HepG2 (cell line): ENCODE measurements around the gene CUL9. TPM values are rescaled to one million over a fixed set of nuclear protein-coding genes. Genes with fewer than 3 reads are reported as not detected.

ENCODE experiments used
- GABPB1 ChIP-seq: IDR thresholded peaks from 2 replicates; pipeline ENCODE4 v1.6.1; 2016; ENCODE audit warnings: mild to moderate bottlenecking, missing genetic modification reagents, moderate library complexity, missing compliant biosample characterization
- HIVEP1 ChIP-seq: sonication (generic); formaldehyde crosslinking; IDR thresholded peaks from 2 replicates; pipeline ENCODE4 v1.4.0; 2020; ENCODE audit warnings: mild to moderate bottlenecking, missing genetic modification reagents
- NFRKB ChIP-seq: fragments of 450-650 bp; IDR thresholded peaks from 2 replicates; pipeline ENCODE4 v1.6.1; 2017
- NR2F6 ChIP-seq, 2 experiments: IDR thresholded peaks; 2 replicates each; pipeline ENCODE4 v1.6.1; 2016; ENCODE audit warnings: antibody characterized with exemption in 1 of 2, mild to moderate bottlenecking in 1 of 2
- PCBP1 ChIP-seq: fragments of 200-400 bp; formaldehyde crosslinking; IDR thresholded peaks from 2 replicates; pipeline ENCODE4 v1.6.1; 2017; ENCODE audit warnings: mild to moderate bottlenecking, low read depth, low read length, borderline replicate concordance
- PHF20 ChIP-seq: sonication (generic); formaldehyde crosslinking; IDR thresholded peaks from 2 replicates; pipeline ENCODE4 v1.5.0; 2020; ENCODE audit warnings: mild to moderate bottlenecking, missing genetic modification reagents
- SIN3A ChIP-seq: IDR thresholded peaks from 2 replicates; pipeline ENCODE4 v1.6.1; 2011; ENCODE audit warnings: low read depth, mild to moderate bottlenecking, control low read depth, low read length, borderline replicate concordance
- WIZ ChIP-seq: sonication (generic); formaldehyde crosslinking; IDR thresholded peaks from 2 replicates; pipeline ENCODE4 v1.5.1; 2020; ENCODE audit warnings: mild to moderate bottlenecking, missing genetic modification reagents
- ZBTB8A ChIP-seq: sonication (generic); formaldehyde crosslinking; IDR thresholded peaks from 2 replicates; pipeline ENCODE4 v1.4.0; 2020; ENCODE audit warnings: mild to moderate bottlenecking, low read depth, missing genetic modification reagents, borderline replicate concordance
- ZEB1 ChIP-seq: IDR thresholded peaks from 2 replicates; pipeline ENCODE4 v1.6.1; 2012; ENCODE audit warnings: mild to moderate bottlenecking, low read depth, inconsistent platforms; ENCODE audit not compliant: insufficient replicate concordance
- ZFP1 ChIP-seq: IDR thresholded peaks from 2 replicates; pipeline ENCODE4 v1.6.1; 2016
- ZFP36L1 ChIP-seq: sonication (generic); formaldehyde crosslinking; IDR thresholded peaks from 2 replicates; pipeline ENCODE4 v1.8.0; 2022; ENCODE audit warnings: mild to moderate bottlenecking, missing genetic modification reagents, moderate library complexity
- ZNF12 ChIP-seq: sonication (generic); formaldehyde crosslinking; IDR thresholded peaks from 2 replicates; pipeline ENCODE4 v1.5.0; 2020; ENCODE audit warnings: missing genetic modification reagents
- ZNF33A ChIP-seq: sonication (generic); formaldehyde crosslinking; IDR thresholded peaks from 2 replicates; pipeline ENCODE4 v1.5.1; 2020; ENCODE audit warnings: missing genetic modification reagents, mild to moderate bottlenecking, moderate library complexity, borderline replicate concordance
- ZNF598 ChIP-seq: sonication (generic); formaldehyde crosslinking; IDR thresholded peaks from 2 replicates; pipeline ENCODE4 v1.5.1; 2020; ENCODE audit warnings: mild to moderate bottlenecking, missing genetic modification reagents, borderline replicate concordance
- ZNF614 ChIP-seq: IDR thresholded peaks from 2 replicates; pipeline ENCODE4 v1.6.1; 2018; ENCODE audit warnings: missing biosample characterization, missing genetic modification reagents, inconsistent platforms, borderline replicate concordance
- ZNF768 ChIP-seq: sonication (generic); formaldehyde crosslinking; IDR thresholded peaks from 2 replicates; pipeline ENCODE4 v1.4.0; 2020; ENCODE audit warnings: missing genetic modification reagents
- ZSCAN21 ChIP-seq: sonication (generic); formaldehyde crosslinking; IDR thresholded peaks from 2 replicates; pipeline ENCODE4 v1.8.0; 2022; ENCODE audit warnings: mild to moderate bottlenecking, missing genetic modification reagents, moderate library complexity, borderline replicate concordance
- polyA plus RNA-seq, 8 experiments: library from polyadenylated mRNA; depleted of rRNA in 3 of 8; stranded (reverse) in 7 of 8; unstranded in 1 of 8; fragments of >200 nt; fragmentation: Illumina TruSeq in 4 of 8; extraction: Trizol in 4 of 8; gene quantifications; 2 replicates each; pipeline versions ENCODE4 v1.2.1 to v1.2.3, GENCODE V29; 2011 to 2016; ENCODE audit warnings: low read depth in 4 of 8, missing spikeins in 1 of 8, mixed read lengths in 1 of 8; ENCODE audit not compliant: insufficient read depth in 1 of 8
- total RNA-seq, 5 experiments: library from RNA; depleted of rRNA; stranded (reverse); fragments of >200 nt; fragmentation: Illumina TruSeq; extraction: Trizol; gene quantifications; 2 replicates each; pipeline ENCODE4 v1.2.3, GENCODE V29; 2016; ENCODE audit warnings: low read depth in 1 of 5
- TF ChIP-seq, protein P1 (sequence below): sonication (generic); formaldehyde crosslinking; IDR thresholded peaks from 2 replicates; pipeline ENCODE4 v1.4.0; 2020; ENCODE audit warnings: missing genetic modification reagents
- TF ChIP-seq, protein P2 (sequence below): IDR thresholded peaks from 2 replicates; pipeline ENCODE4 v1.6.1; 2016
- TF ChIP-seq, protein P3 (sequence below): sonication (generic); formaldehyde crosslinking; IDR thresholded peaks from 2 replicates; pipeline ENCODE4 v1.4.0; 2020; ENCODE audit warnings: missing genetic modification reagents

The CUL9 gene
- total and polyA plus RNA-seq, 2 of the 13 experiments (the other 11 are each of a cell fraction or from before 2014, with no cell fraction given), result 11.4 to 13.7 TPM

DNA sequence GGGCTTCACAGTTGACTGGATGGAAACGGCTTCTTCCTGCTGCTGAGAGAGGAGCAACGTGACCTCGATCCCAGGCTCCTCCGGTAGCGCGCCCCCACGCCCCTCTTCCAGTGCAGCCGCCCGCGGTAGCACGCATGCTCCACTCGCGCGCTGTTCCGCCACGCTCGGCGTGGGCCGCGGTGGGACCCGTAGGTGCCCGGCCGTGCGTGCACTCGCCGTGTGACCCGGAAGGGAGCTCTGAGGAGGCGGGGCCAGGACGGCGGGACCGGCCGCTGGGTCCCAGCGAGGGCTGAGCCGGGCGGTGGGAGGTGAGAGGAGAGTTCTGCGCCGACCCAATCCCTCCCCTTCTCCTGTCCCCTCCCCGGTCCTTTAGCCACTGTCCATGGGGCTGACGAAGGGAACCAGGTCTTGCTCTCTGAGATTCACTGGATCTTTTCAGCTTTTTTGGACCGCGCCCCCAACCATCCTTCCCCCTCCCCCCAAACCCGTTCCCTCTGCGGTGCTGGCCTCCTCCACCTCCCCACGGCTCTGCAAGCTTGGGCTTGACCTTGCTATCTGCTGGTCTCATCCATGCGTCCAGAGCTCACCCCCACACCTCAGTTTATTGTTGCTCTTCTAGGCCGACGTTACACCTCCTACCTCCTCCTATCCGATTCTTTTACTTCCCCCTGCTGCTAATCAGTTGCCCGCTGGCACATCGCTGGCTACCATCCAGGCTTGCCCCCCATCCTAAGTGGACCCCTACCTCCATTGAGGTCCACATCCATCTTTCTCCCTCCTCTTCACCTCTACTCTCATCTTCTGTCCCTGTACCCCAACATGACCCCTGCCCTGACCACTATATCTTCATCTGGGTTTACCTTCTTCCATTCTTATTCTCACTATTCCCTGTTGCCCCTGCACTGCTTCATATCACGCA is at the start of gene CUL9 (continued):
- TF ChIP-seq, protein P1, sequence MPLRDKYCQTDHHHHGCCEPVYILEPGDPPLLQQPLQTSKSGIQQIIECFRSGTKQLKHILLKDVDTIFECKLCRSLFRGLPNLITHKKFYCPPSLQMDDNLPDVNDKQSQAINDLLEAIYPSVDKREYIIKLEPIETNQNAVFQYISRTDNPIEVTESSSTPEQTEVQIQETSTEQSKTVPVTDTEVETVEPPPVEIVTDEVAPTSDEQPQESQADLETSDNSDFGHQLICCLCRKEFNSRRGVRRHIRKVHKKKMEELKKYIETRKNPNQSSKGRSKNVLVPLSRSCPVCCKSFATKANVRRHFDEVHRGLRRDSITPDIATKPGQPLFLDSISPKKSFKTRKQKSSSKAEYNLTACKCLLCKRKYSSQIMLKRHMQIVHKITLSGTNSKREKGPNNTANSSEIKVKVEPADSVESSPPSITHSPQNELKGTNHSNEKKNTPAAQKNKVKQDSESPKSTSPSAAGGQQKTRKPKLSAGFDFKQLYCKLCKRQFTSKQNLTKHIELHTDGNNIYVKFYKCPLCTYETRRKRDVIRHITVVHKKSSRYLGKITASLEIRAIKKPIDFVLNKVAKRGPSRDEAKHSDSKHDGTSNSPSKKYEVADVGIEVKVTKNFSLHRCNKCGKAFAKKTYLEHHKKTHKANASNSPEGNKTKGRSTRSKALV (CRISPR knock-in tag), result no peak
- no peak for TF ChIP-seq NFRKB
- no peak for TF ChIP-seq ZNF598 (CRISPR knock-in tag)
- peak; percentile 74; the same call in 1 of the 2 replicates for TF ChIP-seq ZNF12 (CRISPR knock-in tag)
- 0 out of 2 replicates have a peak, but pooled peaks have one; percentile 75 for TF ChIP-seq PCBP1
- TF ChIP-seq ZEB1, result no peak
- TF ChIP-seq HIVEP1, result peak; percentile 83; the same call in 1 of the 2 replicates
- TF ChIP-seq ZFP36L1 (CRISPR knock-in tag), result no peak
- TF ChIP-seq, protein P2, sequence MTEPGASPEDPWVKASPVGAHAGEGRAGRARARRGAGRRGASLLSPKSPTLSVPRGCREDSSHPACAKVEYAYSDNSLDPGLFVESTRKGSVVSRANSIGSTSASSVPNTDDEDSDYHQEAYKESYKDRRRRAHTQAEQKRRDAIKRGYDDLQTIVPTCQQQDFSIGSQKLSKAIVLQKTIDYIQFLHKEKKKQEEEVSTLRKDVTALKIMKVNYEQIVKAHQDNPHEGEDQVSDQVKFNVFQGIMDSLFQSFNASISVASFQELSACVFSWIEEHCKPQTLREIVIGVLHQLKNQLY (CRISPR knock-in tag), result peak; percentile 78
- TF ChIP-seq ZBTB8A, result peak; percentile 48; the same call in 1 of the 2 replicates
- peak; percentile 97 for TF ChIP-seq PHF20 (CRISPR knock-in tag)
- TF ChIP-seq, protein P3, sequence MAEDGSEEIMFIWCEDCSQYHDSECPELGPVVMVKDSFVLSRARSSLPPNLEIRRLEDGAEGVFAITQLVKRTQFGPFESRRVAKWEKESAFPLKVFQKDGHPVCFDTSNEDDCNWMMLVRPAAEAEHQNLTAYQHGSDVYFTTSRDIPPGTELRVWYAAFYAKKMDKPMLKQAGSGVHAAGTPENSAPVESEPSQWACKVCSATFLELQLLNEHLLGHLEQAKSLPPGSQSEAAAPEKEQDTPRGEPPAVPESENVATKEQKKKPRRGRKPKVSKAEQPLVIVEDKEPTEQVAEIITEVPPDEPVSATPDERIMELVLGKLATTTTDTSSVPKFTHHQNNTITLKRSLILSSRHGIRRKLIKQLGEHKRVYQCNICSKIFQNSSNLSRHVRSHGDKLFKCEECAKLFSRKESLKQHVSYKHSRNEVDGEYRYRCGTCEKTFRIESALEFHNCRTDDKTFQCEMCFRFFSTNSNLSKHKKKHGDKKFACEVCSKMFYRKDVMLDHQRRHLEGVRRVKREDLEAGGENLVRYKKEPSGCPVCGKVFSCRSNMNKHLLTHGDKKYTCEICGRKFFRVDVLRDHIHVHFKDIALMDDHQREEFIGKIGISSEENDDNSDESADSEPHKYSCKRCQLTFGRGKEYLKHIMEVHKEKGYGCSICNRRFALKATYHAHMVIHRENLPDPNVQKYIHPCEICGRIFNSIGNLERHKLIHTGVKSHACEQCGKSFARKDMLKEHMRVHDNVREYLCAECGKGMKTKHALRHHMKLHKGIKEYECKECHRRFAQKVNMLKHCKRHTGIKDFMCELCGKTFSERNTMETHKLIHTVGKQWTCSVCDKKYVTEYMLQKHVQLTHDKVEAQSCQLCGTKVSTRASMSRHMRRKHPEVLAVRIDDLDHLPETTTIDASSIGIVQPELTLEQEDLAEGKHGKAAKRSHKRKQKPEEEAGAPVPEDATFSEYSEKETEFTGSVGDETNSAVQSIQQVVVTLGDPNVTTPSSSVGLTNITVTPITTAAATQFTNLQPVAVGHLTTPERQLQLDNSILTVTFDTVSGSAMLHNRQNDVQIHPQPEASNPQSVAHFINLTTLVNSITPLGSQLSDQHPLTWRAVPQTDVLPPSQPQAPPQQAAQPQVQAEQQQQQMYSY, result no peak; the same call in 1 of the 2 replicates
- peak; percentile 87; the same call in 1 of the 2 replicates for TF ChIP-seq ZSCAN21
- TF ChIP-seq WIZ (CRISPR knock-in tag), result peak; percentile 84
- peak; percentile 91; the same call in 1 of the 2 replicates for TF ChIP-seq SIN3A
- TF ChIP-seq ZFP1 (CRISPR knock-in tag), result 0 out of 2 replicates have a peak, but pooled peaks have one; percentile 71
- TF ChIP-seq ZNF614 (CRISPR knock-in tag), result peak; percentile 92; the same call in 1 of the 2 replicates
- 0 out of 2 replicates have a peak, but pooled peaks have one; percentile 6 for TF ChIP-seq ZNF33A (CRISPR knock-in tag)
- TF ChIP-seq ZNF768 (CRISPR knock-in tag), result peak; percentile 74
- no peak for TF ChIP-seq NR2F6 (IDR thresholded peaks at IDR 0.05)
- peak; percentile 72; the same call in 1 of the 2 replicates for TF ChIP-seq NR2F6 (CRISPR knock-in tag; IDR thresholded peaks at IDR 0.05)
- TF ChIP-seq GABPB1 (CRISPR knock-in tag), result peak; percentile 98
